Measurements from ENCODE around the gene PLOD1.

PLOD1 gene

DNA sequence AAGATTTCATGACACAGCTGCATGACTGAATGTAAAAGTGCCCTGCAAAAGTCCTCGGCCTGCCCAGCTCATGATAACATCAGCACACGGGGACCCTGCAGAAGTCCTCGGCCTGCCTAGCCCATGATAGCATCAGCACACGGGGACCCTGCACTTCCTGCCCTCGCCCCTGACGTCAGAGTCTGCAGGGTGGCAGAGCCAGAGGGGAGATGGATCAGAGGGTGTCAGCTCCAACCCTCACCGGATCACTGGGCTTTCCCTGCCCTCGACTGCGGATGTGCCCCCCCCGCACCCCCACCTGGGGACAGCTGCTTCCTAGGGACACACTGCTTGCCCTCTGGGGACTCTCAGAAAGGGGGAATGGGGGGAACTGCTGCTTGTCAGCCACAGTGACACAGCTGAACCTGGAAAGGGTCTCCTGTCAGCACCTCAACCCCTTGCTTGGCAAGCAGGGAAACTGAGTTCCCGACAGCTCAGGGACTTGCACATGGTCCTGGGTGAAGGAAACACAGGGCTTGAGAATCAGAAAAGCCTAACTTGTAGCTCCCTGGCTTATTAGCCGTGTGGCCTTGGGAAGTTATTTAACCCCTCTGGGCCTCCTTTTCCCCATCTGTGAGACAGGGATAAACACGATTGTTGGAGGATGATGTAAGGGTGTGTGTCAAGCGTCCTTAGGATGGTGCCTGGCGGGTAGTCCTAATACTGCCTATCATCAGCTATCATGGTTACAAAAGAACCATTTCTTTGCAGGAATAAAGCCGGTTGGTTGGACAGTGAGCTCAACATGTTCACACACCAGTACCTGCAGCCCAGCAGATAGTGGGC, 76.4 kb downstream of the PLOD1 start:
- peaks cover 0 to 5% of the 10 kb centered on the region in 2 experiments for H3K4me1 ChIP-seq (ENCODE audit: control insufficient read depth in 1 of 2, insufficient read depth in 1 of 2, low read depth in 1 of 2, low read length in 1 of 2)
- no peaks in the 10 kb centered on the region for H3K27me3 ChIP-seq
- TF ChIP-seq, protein P1, sequence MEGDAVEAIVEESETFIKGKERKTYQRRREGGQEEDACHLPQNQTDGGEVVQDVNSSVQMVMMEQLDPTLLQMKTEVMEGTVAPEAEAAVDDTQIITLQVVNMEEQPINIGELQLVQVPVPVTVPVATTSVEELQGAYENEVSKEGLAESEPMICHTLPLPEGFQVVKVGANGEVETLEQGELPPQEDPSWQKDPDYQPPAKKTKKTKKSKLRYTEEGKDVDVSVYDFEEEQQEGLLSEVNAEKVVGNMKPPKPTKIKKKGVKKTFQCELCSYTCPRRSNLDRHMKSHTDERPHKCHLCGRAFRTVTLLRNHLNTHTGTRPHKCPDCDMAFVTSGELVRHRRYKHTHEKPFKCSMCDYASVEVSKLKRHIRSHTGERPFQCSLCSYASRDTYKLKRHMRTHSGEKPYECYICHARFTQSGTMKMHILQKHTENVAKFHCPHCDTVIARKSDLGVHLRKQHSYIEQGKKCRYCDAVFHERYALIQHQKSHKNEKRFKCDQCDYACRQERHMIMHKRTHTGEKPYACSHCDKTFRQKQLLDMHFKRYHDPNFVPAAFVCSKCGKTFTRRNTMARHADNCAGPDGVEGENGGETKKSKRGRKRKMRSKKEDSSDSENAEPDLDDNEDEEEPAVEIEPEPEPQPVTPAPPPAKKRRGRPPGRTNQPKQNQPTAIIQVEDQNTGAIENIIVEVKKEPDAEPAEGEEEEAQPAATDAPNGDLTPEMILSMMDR (IDR thresholded peaks at IDR 0.05), result no peak
- no peaks in the 10 kb centered on the region for H3K9me3 ChIP-seq
- peaks cover 88% of the 10 kb centered on the region for H3K36me3 ChIP-seq
- no peak overlapping the region for H3K4me3 ChIP-seq (ENCODE audit: low read depth in 1 of 2, low read length in 1 of 2)
- no peak overlapping the region for H3K27ac ChIP-seq

DNA sequence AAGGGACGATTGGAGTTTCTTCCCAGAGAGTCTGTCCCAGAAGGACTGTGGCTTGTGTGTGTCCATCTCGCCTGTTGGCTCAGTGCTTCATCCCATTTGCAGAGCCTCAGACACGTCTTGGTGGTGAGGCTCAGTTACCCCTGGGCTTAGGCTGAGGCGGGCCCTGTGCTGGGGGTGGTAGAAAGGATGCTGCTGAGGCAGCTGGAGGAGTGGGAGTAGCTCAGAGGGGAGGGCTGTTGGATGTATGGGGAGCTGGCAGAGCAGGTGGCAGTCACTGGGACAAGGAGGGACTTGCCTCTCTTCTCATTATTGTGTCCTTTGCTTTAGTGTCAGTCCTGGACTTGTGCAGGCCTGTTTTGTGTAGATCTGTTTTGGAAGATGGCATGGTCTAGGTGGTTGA, 77.5 kb downstream of the PLOD1 start:
- H3K4me1 ChIP-seq (ENCODE audit: control insufficient read depth in 1 of 2, insufficient read depth in 1 of 2, low read depth in 1 of 2, low read length in 1 of 2), result peaks cover 0 to 5% of the 10 kb centered on the region in 2 experiments
- no peak overlapping the region for H3K27ac ChIP-seq
- no peaks in the 10 kb centered on the region for H3K9me3 ChIP-seq
- no peak overlapping the region for H3K4me3 ChIP-seq (ENCODE audit: low read depth in 1 of 2, low read length in 1 of 2)
- TF ChIP-seq, protein P1 (IDR thresholded peaks at IDR 0.05), result no peak
- H3K36me3 ChIP-seq, result peaks cover 77% of the 10 kb centered on the region
- H3K27me3 ChIP-seq, result no peaks in the 10 kb centered on the region

DNA sequence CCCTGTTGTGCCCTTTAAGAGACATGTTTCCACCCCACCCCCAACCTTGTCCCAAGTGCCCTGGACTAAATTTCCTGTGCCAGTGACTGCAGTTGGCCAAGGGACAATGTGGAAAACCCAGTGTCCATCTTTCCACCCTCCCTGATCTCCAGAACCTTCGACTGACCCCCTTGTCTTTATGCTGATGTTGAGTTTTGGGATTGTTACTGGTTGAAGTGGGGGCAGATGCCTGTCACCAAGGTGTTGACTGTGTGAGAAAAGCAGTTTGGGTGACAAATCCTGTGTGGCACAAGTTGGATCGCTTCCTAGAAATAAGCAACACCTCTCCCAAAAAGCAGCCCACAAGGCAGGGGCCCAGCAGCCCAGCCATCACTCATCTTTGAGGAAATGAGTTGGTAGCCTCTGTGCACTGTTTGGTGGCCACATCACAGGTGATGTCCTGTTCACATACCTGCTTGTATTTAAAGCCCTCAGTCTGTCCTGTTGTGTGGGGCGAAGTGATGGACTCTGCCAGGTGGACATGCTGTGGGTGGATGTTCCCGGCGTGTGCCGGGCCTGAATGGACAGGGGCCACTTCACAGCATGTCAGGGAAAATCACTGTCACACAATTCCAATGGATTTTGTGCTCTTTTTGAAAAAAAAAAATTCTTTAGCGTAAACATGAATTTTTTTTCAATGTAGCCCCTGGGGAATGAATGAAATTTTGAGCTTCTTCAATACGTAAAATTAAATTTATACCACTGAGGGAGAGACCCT, 78.2 kb downstream of the PLOD1 start:
- Histone ChIP-seq H3K9me3 (no peaks in the 10 kb centered on the region), H3K27ac (peak overlapping the region; percentile 31), H3K36me3 (peaks cover 70% of the 10 kb centered on the region), H3K4me1 (ENCODE audit: control insufficient read depth in 1 of 2, insufficient read depth in 1 of 2, low read depth in 1 of 2, low read length in 1 of 2) (peaks cover 0 to 5% of the 10 kb centered on the region in 2 experiments), H3K27me3 (no peaks in the 10 kb centered on the region), H3K4me3 (ENCODE audit: low read depth in 1 of 2, low read length in 1 of 2) (no peak overlapping the region)
- TF ChIP-seq, protein P1 (IDR thresholded peaks at IDR 0.05), result no peak

- Histone ChIP-seq H3K4me3 (ENCODE audit: low read depth in 1 of 2, low read length in 1 of 2) (no peak overlapping the region), H3K4me1 (ENCODE audit: control insufficient read depth in 1 of 2, insufficient read depth in 1 of 2, low read depth in 1 of 2, low read length in 1 of 2) (peaks cover 0 to 5% of the 10 kb centered on the region in 2 experiments), H3K27me3 (no peaks in the 10 kb centered on the region), H3K9me3 (no peaks in the 10 kb centered on the region), H3K27ac (peak overlapping the region; percentile 63), H3K36me3 (peaks cover 55% of the 10 kb centered on the region)
- TF ChIP-seq, protein P1 (IDR thresholded peaks at IDR 0.05), result no peak
Measured at GRCh38 chr1:12014141-12014991, 79.8 kb downstream of the PLOD1 start.

DNA sequence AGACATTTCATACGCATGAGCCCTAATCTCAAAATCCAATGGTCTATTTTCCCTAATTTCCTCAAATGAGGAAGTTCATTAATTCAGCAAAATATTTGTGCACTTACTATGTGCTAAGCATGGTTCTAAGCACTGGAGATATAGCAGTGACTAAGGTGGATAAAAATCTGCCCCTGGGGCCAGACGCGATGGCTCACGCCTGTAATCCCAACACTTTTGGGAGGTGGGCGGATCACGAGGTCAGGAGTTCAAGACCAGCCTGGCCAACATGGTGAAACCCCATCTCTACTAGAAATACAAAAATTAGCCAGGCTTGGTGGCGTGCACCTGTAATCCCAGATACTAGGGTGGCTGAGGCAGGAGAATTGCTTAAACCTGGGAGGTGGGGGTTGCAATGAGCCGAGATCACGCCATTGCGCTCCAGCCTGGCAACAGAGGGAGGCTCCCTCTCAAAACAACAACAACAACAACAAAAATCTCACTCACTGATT, 80.5 kb downstream of the PLOD1 start:
- Histone ChIP-seq H3K4me1 (ENCODE audit: control insufficient read depth in 1 of 2, insufficient read depth in 1 of 2, low read depth in 1 of 2, low read length in 1 of 2) (peaks cover 6 to 11% of the 10 kb centered on the region in 2 experiments), H3K27ac (peak overlapping the region; percentile 63), H3K36me3 (peaks cover 48% of the 10 kb centered on the region), H3K4me3 (ENCODE audit: low read depth in 1 of 2, low read length in 1 of 2) (no peak overlapping the region), H3K9me3 (no peaks in the 10 kb centered on the region), H3K27me3 (no peaks in the 10 kb centered on the region)
- TF ChIP-seq, protein P1 (IDR thresholded peaks at IDR 0.05), result no peak
